HG03103 (cell line): ENCODE data around the gene PBX4.

Source experiments
- ATAC-seq: cut with Tn5 transposase; IDR thresholded peaks from one replicate; pipeline ENCODE4 v1.9.1; 2021; ENCODE audit warnings: low read depth; ENCODE audit not compliant: unreplicated experiment

Gene PBX4

DNA sequence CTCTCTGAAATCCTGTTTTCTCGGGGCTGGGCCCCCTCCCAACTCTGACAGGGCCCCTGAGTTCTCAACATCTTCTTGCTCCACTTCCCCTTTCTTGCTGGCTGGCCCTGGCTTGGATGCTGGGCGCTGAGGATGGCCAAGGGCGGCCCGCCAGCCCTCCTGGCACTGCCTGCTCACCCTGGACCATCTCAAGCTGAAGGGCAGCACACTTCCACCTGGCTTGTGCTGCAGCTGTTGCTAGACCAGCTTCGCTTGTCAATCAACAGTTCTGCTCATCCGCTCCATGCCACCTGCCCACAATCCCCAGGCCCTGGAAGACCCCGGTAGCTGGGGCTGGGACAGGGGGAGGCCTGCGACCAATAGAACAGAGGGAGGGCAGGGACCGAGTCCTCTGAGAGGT, 31.8 kb upstream of the PBX4 start:
- ATAC-seq, result no peak

DNA sequence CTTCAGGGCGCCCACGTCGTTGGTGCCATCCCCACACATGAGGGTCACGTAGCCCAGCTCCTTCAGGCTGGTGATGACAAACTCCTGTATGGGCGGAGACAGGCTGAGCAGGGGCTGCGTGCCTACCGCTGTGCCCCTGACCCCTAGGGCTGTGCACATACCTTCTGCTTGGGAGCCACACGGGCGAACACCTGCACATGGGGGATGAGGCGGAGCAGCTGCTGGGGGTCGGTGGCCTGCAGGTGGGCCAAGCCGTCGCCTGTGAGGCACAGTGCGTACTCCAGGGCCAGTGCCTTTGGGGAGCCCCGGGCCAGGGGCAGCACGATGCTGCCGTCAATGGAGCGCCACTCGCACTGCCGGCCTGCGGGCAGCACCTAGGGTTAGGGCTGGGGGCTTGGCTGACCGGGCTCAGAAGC, 31.1 kb upstream of the PBX4 start:
- no peak for ATAC-seq

DNA sequence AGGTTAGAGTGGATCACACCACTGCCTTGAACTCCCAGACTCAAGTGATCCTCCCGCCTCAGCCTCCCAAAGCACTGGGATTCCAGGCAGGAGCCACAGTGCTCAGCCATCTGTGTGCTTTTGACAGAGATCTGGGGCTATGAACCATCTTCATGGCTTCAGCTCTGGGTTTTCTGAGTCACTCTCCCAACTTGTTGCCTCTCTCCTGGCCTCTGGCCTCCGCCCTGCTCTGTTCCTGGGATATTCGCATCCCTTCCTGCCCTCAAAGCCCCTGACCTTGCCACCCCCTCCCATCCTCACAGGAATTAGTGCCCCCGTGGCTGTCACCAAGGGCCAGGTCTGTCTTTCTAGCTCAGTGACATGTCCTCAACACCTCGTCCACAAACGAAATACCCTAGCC, 30.7 kb upstream of the PBX4 start:
- ATAC-seq, result no peak

DNA sequence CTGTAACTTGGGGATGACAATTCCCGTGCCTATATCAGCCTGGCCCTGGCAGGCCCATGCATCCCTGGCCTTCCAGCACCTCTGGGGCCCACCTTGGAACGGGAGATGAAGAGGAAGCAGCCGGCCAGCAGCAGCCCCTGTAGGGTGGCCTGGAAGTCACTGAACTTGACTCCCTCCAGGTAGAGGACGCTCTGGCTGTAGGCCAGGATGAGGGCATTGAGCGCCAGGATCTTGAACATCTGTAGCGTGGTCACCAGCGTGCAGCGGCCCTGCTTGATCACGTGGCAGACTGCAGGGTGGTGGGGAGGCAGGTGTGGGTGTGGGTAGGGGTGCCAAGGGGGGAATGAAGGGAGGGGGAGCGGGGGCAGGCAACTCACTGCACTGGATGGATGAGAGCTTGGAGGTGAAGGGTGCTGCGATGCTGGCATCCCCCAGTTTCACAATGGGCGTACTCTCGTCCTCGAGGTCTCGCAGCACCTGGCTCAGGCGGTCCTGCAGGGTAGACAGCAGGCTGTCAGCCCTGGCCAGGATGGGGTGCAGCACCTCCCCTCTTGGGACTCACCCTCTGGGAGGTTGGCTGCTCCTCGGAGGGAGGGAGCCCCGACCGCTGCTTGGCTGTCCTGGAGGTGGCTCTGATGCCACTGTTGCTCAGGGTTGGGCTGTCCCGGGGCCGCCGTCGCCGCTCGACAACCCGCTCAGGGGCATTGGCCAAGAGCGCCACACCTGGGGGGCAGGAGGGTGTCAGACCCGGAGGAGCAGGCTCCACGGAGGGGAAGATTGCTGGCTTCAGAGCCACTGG, 28.7 kb upstream of the PBX4 start:
- ATAC-seq, result no peak

DNA sequence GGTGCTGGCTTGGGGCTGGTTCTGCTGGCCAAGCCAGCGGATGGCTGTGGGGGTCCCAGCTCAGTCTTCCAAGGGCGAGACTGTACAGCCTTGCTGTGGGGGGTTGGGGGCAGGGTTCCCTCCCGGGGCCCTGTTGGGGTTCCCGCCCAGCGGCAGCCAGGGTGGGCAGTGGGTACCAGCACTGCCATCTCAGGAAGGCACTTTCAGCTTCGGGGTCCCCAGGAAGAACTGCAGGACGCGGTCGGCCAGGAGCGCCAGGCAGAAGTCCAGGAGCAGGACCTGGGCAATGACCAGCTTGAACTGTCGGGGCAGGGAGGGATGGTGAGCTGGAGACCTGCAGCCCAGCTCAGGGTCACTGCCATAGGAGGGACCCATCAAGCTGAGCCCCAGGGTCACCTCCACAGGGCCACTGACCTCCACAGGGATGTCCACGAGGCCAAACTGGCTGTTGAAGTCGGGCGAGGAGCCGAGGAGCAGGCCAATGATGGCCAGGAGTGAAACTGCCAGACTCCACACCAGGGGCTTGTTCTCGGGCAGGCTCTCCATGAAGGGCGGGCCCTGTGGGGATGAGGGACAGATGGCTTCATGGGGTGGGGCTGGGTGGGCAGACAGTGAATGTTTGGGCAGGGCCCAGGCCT, 26.9 kb upstream of the PBX4 start:
- ATAC-seq, result no peak

DNA sequence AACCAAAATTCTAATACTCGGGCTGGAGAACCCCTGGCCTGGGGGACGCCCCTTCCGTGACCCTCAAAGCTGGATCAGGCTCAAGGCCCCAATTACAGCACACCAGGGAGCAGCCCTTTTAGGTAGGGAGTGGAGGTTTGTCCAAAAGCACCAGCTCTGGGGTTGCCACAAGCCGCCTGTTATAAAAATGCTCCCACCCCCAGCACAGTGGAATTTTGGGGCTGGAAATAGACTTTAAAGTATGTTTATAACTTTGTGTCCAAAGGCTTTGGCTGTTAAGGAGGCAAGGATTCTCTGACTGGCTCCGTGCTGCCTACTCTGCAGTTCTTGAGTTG, 25.5 kb upstream of the PBX4 start:
- no peak for ATAC-seq

DNA sequence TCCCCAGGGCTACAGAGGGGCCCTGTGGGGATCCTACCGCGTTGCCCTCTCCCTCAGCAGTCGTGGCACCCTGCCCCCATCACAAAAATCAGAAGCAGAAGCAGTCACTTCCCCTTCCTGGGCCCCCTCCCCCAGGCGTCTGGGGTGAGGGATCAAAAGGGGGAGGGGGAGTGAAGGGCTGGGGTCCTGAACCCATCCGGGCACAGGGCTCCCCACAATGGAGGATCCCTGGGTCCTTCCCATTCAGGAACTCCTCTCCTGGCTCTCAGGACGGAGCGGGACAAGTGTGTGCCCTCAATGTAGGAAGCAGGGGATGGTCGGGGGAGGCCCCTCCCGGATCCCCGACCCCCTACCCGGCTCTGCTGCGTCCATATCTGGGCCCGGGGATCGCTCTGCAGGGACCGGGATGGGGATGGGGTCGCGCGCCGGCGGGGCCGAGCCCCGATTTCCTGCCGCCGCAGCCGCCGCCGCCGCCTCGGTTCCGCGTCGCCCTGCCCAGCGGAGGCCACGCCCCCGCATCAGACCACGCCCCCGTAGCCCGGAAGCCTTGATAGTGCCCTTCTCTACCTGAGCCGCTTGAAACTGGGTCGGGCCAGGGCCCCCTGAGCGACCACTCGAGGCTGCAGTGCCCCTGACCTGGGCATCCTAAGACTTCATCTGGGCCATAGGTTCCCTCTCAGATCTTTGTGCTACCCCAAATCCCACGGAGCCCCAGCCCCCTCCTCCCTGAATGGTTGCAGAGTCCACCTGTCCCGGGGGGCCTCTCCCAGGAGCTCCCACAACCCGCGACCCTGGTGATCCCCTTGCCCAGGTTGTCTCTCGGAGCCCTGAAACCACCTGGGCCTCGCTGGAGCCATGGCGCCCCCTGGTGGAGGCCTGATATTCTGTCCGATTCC, 24.9 kb upstream of the PBX4 start, which contains the start of gene GMIP:
Gene GMIP, minus strand, starts transcription at position 500 of the 896 bp plus-strand sequence. Its CDS starts 128 bp downstream, at position 372.
- peak; percentile 43 for ATAC-seq

DNA sequence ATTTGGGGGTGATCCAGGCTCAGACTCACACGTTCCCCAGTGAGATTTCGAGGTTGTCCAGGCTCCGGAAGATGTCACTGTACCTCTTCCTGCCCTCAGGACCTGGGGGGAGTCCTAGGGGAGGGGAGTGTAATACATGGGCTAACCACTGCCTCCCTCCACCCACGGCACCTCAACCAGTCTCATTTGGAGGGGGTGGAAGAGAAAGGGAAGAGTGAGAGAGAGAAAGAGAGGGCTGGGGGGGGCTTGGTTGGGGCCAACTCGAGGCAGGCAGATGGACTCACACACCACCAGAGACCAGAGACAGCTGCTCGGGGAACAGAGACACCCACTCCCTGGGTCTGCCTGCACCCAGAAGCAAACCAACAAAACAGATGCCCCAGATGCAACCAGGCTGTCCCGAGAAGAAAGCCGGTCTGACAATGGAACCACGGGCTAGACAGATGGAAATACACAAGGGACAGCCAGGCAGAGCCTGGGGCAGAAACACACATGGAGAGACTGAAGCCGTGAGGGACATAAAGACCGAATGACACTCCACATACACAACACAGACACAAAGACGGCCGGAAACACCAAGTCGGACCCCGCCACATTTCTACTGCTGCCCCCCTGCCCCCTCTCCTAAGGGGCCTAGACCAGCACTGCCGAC, 24.1 kb upstream of the PBX4 start:
- no peak for ATAC-seq

DNA sequence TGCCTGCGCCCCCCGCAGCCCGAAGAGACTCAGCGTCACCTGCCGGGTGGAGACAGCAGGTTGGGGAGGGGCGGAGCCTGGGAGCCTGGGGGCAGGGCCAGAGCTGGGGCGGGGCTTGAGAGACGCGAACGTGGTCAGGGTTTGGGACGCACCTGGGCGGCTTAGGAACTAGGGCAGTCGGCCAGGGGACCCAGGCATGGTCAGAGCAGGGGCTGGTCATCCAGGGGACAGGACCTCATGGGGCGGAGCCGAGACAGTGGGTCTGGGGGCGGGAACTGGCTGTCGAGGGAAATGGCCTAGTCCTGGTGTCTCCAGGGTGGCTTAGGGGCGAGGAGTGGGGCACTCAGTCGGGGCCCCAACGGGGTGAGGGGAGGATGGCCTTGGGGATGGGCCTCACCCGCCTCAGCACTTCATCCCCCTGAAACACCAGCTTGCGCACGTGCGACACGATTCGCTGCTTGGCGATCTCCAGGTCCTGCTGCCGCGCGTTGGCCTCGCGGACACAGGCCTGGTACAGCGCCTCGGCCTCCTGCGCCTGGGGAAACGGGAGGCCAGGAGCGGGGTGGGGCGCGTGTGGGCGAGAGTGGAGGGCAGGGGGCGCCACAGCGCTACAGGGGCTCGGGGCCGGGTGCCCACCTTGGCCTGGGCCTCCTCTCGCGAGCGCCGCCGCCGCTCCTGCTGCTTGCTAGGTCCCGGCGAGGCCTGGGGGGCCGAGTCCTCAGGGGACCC, 19.2 kb upstream of the PBX4 start:
- ATAC-seq, result no peak

DNA sequence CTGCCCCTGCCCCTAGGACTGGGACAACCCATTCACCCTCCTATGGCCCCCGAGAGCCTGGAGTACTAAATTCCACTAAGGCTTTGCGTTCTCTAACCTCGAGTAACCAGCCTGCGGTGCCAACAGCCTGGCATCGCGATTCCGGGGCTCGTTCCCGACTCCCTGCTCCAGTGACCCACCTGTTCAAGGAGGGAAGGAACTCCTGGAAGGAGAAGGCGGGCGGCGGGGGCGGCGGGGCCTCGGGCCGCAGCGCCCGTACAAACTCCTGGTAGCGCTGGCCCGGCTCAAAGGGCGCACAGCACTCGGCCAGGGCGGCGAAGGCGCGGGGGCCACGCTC, 18.7 kb upstream of the PBX4 start:
- ATAC-seq, result no peak

DNA sequence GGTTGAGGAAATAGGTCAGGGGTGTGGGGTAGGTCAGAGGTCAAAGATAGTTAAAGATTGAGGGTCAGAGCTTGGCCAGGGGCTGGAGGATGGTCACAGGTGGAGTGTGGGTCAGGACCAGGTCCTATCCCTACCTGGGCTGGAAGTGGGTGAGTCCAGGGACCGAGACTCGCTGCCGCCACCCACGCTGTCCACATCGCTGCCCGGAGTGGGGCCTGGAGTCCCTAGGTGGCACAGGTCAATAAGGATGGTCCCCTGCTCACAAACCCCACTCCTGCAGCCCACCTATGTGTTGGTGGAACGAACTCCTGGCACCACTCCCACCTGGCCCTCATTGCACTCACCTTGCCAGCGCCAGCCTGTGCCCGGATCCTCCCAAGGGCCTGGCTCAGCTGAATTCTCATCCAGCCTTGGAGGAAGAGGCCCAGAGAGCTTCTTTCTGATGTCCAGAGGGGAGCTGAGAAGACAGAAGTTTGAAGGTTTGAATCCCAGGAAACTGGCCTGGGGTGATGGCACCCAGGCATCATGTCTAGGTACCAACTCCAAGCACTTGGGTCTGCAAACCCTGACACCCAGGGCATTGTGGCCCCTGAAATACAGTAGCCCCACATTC, 18.2 kb upstream of the PBX4 start:
- no peak for ATAC-seq

DNA sequence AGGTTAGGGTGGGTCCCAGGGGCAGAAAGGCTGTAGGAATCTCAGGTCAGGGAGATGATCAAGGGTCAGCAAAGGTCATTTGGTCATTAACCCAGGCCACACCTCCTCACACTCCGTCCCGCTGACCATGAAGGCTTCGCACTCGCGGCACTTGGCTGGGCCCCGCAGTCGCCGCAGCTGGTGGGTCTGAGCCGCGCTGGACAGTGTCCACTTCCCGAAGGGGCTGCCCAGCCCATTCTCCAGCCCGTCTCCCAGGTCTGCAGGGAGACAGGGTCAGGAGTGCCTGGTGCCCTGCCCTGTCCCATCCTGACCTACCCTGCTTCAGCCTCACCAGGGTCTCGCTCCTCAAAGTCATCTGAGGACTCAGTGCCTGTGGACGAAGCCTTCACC, 16.8 kb upstream of the PBX4 start:
- ATAC-seq, result no peak

DNA sequence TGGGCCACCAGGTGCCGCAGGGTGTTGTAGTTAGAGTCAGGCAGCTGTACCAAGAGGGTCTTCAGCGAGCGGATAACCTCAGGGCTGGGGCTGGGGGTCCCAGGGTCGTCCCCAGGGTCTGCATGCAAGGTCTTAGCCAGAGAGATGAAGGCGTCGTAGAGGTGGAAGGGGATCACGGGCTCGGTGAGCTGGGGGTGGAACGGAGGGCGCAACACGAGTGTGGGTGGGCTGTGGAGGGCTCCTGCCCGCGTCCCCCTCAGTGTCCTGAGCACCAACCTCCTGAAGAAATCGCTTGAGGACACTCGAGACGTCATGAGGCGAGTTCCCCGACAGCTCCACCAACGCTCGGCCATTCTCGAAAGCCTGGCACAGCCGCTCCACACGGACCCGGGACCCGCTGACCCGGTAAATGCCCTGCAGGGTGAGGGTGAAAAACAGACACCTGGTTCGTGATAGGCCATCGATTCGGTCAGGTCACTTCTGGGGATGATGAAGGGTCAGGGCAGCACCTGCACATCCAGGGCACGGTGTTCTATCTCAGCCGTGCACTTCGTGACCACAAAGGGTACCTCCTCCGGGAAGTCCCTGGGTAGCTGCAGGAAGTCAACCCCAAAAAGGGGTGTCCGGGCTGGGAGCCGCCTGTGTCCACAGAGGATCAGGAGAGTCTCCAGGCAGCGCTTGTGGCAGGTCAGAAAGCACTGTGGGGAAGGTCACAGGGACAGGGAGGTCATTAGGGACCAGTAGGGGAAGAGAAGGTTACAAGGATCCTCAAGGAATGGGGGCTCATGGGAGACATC, 16.2 kb upstream of the PBX4 start:
- no peak for ATAC-seq

DNA sequence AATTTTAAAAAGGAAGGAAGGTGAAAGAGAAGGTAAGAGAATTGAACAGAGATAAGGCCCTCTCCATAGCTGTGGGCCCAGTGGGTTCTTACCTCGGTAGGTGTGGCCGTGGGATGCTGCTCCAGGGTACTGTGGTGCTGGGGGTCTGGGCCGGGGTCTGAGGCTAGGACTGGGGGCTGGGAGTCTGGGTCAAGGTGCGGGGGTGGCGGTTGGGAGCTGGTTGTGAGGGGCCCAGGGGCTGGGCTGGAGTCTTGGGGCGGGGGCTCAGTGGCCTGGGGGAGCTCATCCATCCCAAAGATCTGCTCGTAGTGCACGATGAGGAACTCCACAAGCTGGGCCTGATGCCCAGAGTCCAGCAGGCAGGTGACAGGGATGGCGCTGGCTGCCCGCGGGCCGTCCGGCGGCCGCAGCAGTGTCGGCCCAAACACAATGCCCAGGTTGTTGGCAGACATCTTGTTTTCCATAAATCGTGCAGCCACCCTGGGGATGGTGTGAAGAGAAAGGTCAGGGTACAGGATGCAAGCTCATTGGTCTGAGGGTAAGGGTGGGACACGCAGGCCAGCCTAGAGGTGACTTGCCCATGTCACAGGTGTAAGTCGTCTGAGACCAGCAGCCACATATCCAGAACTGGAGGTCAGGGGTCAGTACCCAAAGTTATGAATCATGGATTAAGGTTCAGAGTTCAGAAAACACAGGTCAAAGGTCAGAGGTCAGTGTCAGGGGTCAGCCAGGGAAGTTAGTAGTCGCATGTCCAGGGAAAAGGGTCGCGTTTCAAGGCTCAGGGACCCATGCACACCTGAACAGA, 15.4 kb upstream of the PBX4 start:
- ATAC-seq, result no peak

DNA sequence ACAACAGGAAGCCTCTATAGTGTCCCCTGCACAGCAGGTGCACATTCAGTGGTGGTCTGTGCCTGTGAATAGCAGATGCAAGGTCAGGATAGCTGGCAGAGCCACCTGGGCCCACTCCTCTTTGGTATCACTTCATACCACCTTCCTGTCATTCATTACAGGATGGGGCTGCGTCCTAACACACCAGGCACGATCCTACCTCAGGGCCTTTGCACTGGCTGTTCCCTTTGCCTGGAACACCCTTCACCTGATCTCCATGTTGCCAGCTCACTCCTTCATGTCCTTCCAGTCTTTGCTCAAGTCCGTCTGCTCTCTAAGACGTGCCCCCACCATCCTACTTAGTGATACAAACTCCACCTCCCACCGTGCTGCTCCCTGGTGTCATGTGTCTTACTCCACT, 14.2 kb upstream of the PBX4 start:
- ATAC-seq, result no peak

DNA sequence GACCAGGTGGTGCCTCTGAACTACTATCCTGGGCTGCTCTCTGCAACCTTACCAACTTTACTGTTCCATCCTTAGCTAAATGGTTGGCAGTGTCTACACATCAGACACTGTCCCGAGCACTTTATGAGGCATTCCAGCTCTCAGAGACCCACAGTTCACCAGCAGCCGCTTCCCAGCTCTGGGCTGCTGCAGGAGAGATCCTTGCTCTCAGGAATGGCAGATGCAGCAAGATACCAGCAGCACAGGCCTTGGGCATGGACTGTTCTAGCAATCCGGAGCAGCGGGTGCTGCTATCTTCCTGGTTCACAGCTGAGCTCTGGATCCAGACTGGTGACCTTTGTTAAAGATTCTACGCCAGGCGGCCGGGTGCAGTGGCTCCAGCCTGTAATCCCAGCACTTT, 12.9 kb upstream of the PBX4 start:
- ATAC-seq, result no peak

DNA sequence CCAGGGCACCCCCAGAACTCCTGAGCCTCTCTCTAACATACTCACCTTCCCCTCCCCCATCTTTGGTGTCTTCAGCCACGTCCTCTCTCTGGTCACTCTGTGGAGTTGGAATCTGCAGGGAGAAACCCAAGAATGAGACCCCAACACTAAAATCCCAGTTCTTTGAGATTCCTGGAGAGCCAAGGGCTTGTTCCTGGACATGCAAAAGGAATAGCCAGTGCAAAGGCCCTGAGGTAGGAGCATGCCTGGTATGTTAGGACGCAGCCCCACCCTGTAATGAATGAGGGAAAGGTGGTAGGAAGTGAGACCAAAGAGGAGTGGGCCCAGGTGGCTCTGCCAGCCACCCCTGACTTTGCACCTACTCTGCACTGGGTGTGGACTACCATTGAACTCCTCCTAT, 11.9 kb upstream of the PBX4 start:
- ATAC-seq, result no peak

DNA sequence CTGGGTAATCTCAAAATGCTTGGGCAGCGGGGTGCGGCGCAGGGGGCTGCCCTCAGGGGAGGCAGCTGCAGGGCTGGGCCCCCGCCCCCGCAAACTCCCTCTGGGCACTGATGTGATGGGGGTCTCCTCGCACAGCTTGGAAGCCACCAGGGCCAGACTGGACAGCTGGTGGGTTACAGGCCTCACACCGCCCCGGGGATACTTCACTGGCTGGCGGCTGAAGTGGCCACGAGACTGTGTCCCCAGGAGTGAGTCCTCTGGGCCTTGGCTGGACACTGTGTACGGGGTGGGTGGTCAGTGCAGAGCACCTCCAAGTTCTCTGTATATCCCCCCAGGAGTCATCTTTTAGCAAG, 11.6 kb upstream of the PBX4 start:
- ATAC-seq, result no peak
